Measurements from ENCODE around the gene RNF208. TPM values are rescaled to one million over a fixed set of nuclear protein-coding genes. Genes with fewer than 3 reads are reported as not detected.

RNF208 gene
- total and polyA plus RNA-seq, 9 of the 15 experiments (the other 6 are each of a cell fraction or from before 2014, with no cell fraction given), result 0.15 to 6.9 (median 0.50) TPM; not detected in 2

DNA sequence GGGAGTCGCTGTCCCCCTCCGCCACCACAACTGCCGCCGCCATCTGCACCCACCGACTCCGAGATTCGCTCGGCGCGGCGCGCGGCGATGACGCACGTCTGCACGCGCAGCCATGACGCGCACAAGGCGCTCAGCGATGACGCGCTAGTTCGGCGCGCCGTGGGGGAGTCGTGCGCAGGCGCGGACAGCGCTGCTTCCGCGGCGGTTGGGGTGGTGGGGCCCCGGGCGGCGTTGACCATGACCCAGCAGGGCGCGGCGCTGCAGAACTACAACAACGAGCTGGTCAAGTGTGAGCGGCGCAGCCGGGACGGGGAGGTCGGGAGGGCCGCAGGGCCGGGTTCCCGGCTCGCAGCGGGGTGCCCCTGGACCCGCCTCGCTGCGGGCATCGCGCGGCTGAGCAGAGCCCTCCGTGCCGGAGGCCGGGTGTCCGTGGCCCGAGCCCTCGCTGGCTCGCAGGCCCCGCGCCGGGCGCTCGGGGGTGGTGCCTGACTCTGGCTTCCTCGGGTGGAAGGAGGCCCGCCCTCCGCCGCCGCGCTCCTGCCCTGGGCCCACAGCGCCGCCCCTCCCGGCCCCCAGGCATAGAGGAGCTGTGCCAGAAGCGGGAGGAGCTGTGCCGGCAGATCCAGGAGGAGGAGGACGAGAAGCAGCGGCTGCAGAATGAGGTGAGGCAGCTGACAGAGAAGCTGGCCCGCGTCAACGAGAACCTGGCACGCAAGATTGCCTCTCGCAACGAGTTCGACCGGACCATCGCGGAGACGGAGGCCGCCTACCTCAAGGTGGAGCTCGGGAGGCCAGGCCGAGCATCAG, 33.3 kb downstream of the RNF208 start, which contains the start of the genes ANAPC2 and SSNA1 (continued):
- TF ChIP-seq, protein P1, sequence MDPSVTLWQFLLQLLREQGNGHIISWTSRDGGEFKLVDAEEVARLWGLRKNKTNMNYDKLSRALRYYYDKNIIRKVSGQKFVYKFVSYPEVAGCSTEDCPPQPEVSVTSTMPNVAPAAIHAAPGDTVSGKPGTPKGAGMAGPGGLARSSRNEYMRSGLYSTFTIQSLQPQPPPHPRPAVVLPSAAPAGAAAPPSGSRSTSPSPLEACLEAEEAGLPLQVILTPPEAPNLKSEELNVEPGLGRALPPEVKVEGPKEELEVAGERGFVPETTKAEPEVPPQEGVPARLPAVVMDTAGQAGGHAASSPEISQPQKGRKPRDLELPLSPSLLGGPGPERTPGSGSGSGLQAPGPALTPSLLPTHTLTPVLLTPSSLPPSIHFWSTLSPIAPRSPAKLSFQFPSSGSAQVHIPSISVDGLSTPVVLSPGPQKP (CRISPR knock-in tag; IDR thresholded peaks at IDR 0.05), result no peak
- TF ChIP-seq, protein P2, sequence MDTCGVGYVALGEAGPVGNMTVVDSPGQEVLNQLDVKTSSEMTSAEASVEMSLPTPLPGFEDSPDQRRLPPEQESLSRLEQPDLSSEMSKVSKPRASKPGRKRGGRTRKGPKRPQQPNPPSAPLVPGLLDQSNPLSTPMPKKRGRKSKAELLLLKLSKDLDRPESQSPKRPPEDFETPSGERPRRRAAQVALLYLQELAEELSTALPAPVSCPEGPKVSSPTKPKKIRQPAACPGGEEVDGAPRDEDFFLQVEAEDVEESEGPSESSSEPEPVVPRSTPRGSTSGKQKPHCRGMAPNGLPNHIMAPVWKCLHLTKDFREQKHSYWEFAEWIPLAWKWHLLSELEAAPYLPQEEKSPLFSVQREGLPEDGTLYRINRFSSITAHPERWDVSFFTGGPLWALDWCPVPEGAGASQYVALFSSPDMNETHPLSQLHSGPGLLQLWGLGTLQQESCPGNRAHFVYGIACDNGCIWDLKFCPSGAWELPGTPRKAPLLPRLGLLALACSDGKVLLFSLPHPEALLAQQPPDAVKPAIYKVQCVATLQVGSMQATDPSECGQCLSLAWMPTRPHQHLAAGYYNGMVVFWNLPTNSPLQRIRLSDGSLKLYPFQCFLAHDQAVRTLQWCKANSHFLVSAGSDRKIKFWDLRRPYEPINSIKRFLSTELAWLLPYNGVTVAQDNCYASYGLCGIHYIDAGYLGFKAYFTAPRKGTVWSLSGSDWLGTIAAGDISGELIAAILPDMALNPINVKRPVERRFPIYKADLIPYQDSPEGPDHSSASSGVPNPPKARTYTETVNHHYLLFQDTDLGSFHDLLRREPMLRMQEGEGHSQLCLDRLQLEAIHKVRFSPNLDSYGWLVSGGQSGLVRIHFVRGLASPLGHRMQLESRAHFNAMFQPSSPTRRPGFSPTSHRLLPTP (IDR thresholded peaks at IDR 0.05; ENCODE audit: borderline replicate concordance, extremely low read depth, insufficient read length), result no peak
- TF ChIP-seq SREBF1 (IDR thresholded peaks at IDR 0.05; ENCODE audit: borderline replicate concordance, low read depth, low read length), result no peak
- TF ChIP-seq MYBL2 (IDR thresholded peaks at IDR 0.05; ENCODE audit: low read depth), result no peak
- TF ChIP-seq MYBL2 (CRISPR knock-in tag; IDR thresholded peaks at IDR 0.05; ENCODE audit: borderline replicate concordance), result no peak
- no peak for TF ChIP-seq NUFIP1 (IDR thresholded peaks at IDR 0.05; ENCODE audit: partially characterized antibody)
- no peak; the same call in 1 of the 2 replicates for TF ChIP-seq TRIM28 (IDR thresholded peaks at IDR 0.05)
- TF ChIP-seq HNRNPH1 (optimal IDR thresholded peaks at IDR 0.05; ENCODE audit: low read depth, low read length), result no peak
- TF ChIP-seq, protein P3, sequence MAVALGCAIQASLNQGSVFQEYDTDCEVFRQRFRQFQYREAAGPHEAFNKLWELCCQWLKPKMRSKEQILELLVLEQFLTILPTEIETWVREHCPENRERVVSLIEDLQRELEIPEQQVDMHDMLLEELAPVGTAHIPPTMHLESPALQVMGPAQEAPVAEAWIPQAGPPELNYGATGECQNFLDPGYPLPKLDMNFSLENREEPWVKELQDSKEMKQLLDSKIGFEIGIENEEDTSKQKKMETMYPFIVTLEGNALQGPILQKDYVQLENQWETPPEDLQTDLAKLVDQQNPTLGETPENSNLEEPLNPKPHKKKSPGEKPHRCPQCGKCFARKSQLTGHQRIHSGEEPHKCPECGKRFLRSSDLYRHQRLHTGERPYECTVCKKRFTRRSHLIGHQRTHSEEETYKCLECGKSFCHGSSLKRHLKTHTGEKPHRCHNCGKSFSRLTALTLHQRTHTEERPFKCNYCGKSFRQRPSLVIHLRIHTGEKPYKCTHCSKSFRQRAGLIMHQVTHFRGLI (CRISPR knock-in tag; IDR thresholded peaks at IDR 0.05), result no peak
- TF ChIP-seq NFYB (IDR thresholded peaks at IDR 0.05; ENCODE audit: extremely low read depth, insufficient read length), result no peak
- TF ChIP-seq, protein P4, sequence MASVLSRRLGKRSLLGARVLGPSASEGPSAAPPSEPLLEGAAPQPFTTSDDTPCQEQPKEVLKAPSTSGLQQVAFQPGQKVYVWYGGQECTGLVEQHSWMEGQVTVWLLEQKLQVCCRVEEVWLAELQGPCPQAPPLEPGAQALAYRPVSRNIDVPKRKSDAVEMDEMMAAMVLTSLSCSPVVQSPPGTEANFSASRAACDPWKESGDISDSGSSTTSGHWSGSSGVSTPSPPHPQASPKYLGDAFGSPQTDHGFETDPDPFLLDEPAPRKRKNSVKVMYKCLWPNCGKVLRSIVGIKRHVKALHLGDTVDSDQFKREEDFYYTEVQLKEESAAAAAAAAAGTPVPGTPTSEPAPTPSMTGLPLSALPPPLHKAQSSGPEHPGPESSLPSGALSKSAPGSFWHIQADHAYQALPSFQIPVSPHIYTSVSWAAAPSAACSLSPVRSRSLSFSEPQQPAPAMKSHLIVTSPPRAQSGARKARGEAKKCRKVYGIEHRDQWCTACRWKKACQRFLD (CRISPR knock-in tag; IDR thresholded peaks at IDR 0.05), result 0 out of 2 replicates have a peak, but pooled peaks have one; percentile 51
- no peak for TF ChIP-seq CHD4 (IDR thresholded peaks at IDR 0.05; ENCODE audit: insufficient read depth, insufficient replicate concordance, low read depth, low read length, poor library complexity, severe bottlenecking)
- 0 out of 2 replicates have a peak, but pooled peaks have one; percentile 19 for TF ChIP-seq ZNF124 (CRISPR knock-in tag; IDR thresholded peaks at IDR 0.05)
- peak; percentile 74; the same call in 1 of the 2 replicates for TF ChIP-seq ZBTB7A (IDR thresholded peaks at IDR 0.05; ENCODE audit: borderline replicate concordance, control insufficient read depth, low read depth, low read length)
- TF ChIP-seq DMBX1 (CRISPR knock-in tag; IDR thresholded peaks at IDR 0.05; ENCODE audit: borderline replicate concordance), result no peak
- peak; percentile 35 for TF ChIP-seq TCF3 (CRISPR knock-in tag; IDR thresholded peaks at IDR 0.05)
- peak; percentile 63 for TF ChIP-seq POLR2H (tag; IDR thresholded peaks at IDR 0.05; ENCODE audit: low read depth)
- no peak for TF ChIP-seq PTRF (tag; IDR thresholded peaks at IDR 0.05)

All from K562 (cell line).